Measurements from ENCODE around the gene THOC2. TPM values are rescaled to one million over a fixed set of nuclear protein-coding genes. Genes with fewer than 3 reads are reported as not detected.
"Not testable (repeated sequence)": the region's sequence is repeated elsewhere in the genome, so short reads cannot be mapped to it uniquely, and the experiment has no call there.

Gene THOC2
- total RNA-seq, 1 donor from 2014 or later, result 96.2 TPM

- DNase-seq (no peak), ATAC-seq (no peak)
- no peak overlapping the region for H3K4me3 ChIP-seq
- H3K9me3 ChIP-seq, result no peaks in the 10 kb centered on the region
- no peaks in the 10 kb centered on the region for H3K27me3 ChIP-seq (ENCODE audit: low read depth)
- no peak overlapping the region for H3K27ac ChIP-seq
- H3K4me1 ChIP-seq, result no peaks in the 10 kb centered on the region
- TF ChIP-seq CTCF (IDR thresholded peaks at IDR 0.05), result no peak
- intact Hi-C loops (cut with DNase I), result no loop called here
- no peaks in the 10 kb centered on the region for H3K36me3 ChIP-seq
Measured at GRCh38 chrX:123739474-123739873, 6.6 kb upstream of the THOC2 start.

- H3K36me3 ChIP-seq, result no peaks in the 10 kb centered on the region
- intact Hi-C loops (cut with DNase I), result no loop called here
- DNase-seq (no peak), ATAC-seq (no peak)
- no peaks in the 10 kb centered on the region for H3K9me3 ChIP-seq
- no peak for TF ChIP-seq CTCF (IDR thresholded peaks at IDR 0.05)
- H3K27ac ChIP-seq, result no peak overlapping the region
- H3K4me1 ChIP-seq, result no peaks in the 10 kb centered on the region
- no peaks in the 10 kb centered on the region for H3K27me3 ChIP-seq (ENCODE audit: low read depth)
- H3K4me3 ChIP-seq, result no peak overlapping the region
Measured at GRCh38 chrX:123738378-123738940, 5.6 kb upstream of the THOC2 start.

GRCh38 chrX:123736333-123736921 lies 3.6 kb upstream of the THOC2 start:
- no peaks in the 10 kb centered on the region for H3K9me3 ChIP-seq
- intact Hi-C loops (cut with DNase I), result no loop called here
- no peak for TF ChIP-seq CTCF (IDR thresholded peaks at IDR 0.05)
- H3K4me1 ChIP-seq, result no peaks in the 10 kb centered on the region
- H3K36me3 ChIP-seq, result no peaks in the 10 kb centered on the region
- H3K4me3 ChIP-seq, result no peak overlapping the region
- H3K27me3 ChIP-seq (ENCODE audit: low read depth), result no peaks in the 10 kb centered on the region
- DNase-seq, result no peak
- H3K27ac ChIP-seq, result no peak overlapping the region
- ATAC-seq, result no peak

GRCh38 chrX:123735137-123735536 lies 2.3 kb upstream of the THOC2 start:
- ATAC-seq, result not testable (repeated sequence)

GRCh38 chrX:123734079-123734478 lies 1.2 kb upstream of the THOC2 start:
- H3K9me3 ChIP-seq; H3K27ac ChIP-seq; DNase-seq; H3K27me3 ChIP-seq (ENCODE audit: low read depth); ATAC-seq; H3K36me3 ChIP-seq; intact Hi-C loops (cut with DNase I); H3K4me3 ChIP-seq; H3K4me1 ChIP-seq: not testable (repeated sequence)

More at GRCh38 chrX:123735137-123735536, 2.3 kb upstream of the THOC2 start:
- DNase-seq; H3K27me3 ChIP-seq (ENCODE audit: low read depth); H3K36me3 ChIP-seq; H3K4me1 ChIP-seq; H3K27ac ChIP-seq; intact Hi-C loops (cut with DNase I); H3K9me3 ChIP-seq; H3K4me3 ChIP-seq: not testable (repeated sequence)

- DNase-seq (no peak), ATAC-seq (peak; percentile 61 to 66)
- intact Hi-C loops (cut with DNase I), result no loop called here
- H3K4me1 ChIP-seq, result peaks cover 18% of the 10 kb centered on the region
- no peaks in the 10 kb centered on the region for H3K9me3 ChIP-seq
- no peaks in the 10 kb centered on the region for H3K27me3 ChIP-seq (ENCODE audit: low read depth)
- peak overlapping the region; percentile 83 for H3K27ac ChIP-seq
- no peaks in the 10 kb centered on the region for H3K36me3 ChIP-seq
- H3K4me3 ChIP-seq, result peak overlapping the region; percentile 79
- no peak for TF ChIP-seq CTCF (IDR thresholded peaks at IDR 0.05)
Measured at GRCh38 chrX:123731987-123732669, 724 bp downstream of the THOC2 start.
